ENCODE results near the gene GPR132.

GPR132 gene

GRCh38 chr14:105061428-105062047, 3.7 kb downstream of the GPR132 start:
- DNase-seq (ENCODE audit: low read depth, low spot score), result no peak

DNA sequence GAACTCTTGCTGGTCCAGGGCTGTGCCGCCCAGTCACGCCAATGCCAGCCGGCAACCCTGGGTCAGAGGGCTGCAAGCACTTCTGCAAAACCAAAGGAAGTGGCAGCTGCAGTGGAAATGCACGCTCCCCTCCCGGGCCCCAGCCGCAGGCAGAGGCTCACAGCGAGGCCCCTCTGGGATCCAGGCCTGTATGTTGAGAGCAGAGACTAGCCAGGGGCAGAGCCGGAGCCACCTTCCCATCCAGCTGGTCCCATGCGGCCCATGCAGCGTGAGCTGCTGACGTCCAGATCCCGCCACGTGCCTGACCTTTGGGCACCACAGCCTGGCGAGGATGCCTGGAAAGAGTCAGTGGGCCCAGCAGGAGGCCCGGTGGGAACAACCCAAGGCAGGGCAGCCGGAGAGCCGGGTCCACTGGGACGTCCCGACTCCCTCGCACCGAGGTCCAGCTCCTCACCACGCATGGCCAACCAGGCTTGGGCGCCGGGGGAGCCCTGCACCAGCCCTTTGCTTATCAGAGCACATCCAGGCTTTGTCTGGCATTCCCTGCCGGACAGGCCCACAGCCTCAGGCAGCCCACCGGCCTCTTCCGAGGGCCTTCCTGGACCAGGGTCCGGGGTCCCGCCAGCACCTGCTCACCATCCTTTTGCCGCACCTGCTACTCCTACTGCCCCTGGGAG, 4.3 kb downstream of the GPR132 start:
- no peak for DNase-seq (ENCODE audit: low read depth, low spot score)

DNA sequence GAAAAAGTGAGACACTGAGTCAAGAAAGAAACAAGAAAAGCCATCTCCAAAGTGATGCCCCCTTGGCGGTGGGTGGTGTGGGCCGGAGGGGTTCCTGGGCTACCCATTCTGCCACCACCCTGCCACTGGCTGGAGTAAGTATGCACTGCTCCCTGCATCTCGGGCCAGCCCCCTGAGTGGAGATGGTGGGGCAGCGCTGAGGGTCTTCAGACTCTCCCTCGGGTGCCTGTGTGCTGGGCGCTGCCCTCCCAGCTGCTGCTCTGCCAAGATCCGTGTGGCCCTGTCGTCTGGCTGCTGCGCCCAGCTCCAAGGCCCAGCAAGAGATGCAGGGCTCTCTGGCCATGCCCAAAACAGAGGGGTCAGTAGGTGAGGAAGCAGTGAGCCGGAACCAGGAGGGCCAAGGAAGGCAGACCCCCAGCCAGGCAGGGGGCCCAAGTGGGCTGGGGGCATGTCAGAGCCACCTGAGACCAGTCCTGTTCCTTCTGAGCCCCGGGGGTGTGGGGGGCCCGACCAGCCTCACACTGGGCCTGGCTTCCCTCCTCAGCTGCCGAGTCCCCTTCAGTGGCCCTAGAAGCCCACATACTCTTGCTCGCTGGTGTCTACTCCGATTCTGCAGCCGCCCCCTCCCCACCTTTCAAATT, 5.2 kb downstream of the GPR132 start:
- no peak for DNase-seq (ENCODE audit: low read depth, low spot score)

- DNase-seq (ENCODE audit: low read depth, low spot score), result no peak
Measured at GRCh38 chr14:105059035-105059924, 6.0 kb downstream of the GPR132 start.

- no peak for DNase-seq (ENCODE audit: low read depth, low spot score)
Measured at GRCh38 chr14:105058521-105059034, 6.7 kb downstream of the GPR132 start.

- DNase-seq (ENCODE audit: low read depth, low spot score), result no peak
Measured at GRCh38 chr14:105056303-105056831, 8.9 kb downstream of the GPR132 start.

- no peak for DNase-seq (ENCODE audit: low read depth, low spot score)
Measured at GRCh38 chr14:105055736-105056302, 9.4 kb downstream of the GPR132 start.

DNA sequence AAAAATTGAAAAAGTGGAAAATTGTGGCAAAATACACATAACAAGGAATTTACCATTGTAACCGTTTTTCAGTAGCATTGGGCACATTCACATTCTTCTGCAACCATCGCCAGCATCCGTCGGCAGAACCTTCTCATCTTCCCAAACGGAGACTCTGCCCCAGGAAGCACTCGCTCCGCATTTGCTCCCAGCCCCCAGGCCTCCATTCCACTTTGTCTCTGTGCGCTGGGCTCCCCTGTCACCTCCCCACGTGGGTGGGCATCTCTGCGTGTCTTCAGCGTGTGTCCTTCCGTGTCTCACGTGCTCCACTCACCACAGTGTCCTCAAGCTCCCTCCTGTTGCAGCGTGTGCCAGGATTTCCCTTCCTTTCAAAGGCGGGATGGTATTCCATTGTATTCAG, 9.9 kb downstream of the GPR132 start:
- DNase-seq (ENCODE audit: low read depth, low spot score), result no peak

- no peak for DNase-seq (ENCODE audit: low read depth, low spot score)
Measured at GRCh38 chr14:105053996-105054395, 11.2 kb downstream of the GPR132 start.

DNA sequence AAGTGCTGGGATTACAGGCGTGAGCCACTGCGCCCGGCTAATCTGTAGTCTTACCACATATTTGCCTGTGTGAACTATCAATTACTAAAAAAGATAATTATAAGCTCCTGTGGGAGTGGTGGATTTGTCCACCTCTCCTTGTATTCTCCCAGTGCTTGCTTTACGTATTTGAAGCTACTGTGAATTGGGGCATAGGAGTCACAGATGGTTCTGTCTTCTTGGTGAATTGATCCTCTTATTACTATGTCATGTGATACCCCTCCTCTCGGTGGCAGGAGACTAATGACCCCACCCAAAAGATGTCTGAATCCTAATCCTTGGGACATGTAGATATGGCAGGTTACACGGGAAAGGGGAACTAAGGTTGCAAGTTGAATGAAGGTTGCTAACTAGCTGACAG, 11.8 kb downstream of the GPR132 start:
- DNase-seq (ENCODE audit: low read depth, low spot score), result no peak

DNA sequence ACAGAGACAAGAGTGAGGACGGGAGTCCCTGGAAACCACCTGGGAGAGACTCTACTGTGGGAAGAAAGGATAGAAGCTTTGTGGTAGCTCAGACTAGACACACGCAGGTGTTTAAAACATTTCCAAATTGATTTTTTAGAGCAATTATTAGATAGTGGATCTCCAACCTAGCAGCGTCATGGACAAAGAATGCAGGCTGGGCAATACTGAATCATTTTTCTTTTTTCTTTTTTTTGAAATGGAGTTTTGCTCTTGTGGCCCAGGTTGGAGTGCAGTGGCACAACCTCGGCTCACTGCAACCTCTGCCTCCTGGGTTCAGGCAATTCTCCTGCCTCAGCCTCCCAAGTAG, 13.1 kb downstream of the GPR132 start:
- no peak for DNase-seq (ENCODE audit: low read depth, low spot score)

GRCh38 chr14:105051182-105052109, 13.8 kb downstream of the GPR132 start:
- no peak for DNase-seq (ENCODE audit: low read depth, low spot score)

- no peak for DNase-seq (ENCODE audit: low read depth, low spot score)
Measured at GRCh38 chr14:105050551-105050897, 14.7 kb downstream of the GPR132 start.

GRCh38 chr14:105049753-105050550, 15.3 kb downstream of the GPR132 start:
- no peak for DNase-seq (ENCODE audit: low read depth, low spot score)

DNA sequence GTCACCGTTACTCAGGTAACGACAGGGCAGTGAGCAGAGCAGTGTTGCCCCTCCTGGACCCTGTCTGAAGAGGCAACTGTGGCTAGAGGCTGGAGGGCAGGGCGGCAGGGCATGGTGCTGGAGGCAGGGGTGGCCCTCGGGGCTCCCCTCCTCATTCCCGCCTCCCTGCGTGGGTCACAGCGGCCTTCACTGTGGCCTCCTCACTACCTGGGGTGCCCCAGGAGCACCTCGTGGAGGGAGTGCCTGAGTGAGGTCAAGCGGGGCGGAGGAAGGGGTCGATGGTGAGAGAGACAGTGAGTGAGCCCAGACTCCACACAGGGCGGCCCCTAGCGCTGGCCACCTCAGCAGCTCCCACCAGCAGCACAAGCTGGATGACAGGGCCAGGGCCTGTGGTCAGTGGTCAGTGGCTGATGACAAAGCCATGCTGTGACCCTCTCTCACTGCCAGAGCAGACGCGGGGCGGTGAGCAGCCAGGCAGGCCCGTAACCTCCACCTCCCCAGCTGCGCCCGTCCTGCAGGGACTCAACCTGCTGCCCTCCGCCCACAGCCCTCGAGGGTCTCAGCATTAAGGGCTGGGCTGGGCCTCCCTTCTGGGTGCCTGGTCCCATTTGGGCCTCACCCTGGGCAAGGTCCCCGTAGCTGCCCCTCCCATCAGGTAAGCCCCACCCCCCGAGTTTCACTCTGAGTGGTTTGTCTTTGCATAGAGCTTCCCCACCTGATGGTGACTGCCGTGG, 17.8 kb downstream of the GPR132 start:
- no peak for DNase-seq (ENCODE audit: low read depth, low spot score)

- no peak for DNase-seq (ENCODE audit: low read depth, low spot score)
Measured at GRCh38 chr14:105046891-105047282, 18.3 kb downstream of the GPR132 start.

- no peak for DNase-seq (ENCODE audit: low read depth, low spot score)
Measured at GRCh38 chr14:105045710-105046326, 19.4 kb downstream of the GPR132 start.

GRCh38 chr14:105043641-105044040, 21.6 kb downstream of the GPR132 start:
- DNase-seq (ENCODE audit: low read depth, low spot score), result no peak

All from iPS DF 19.7 (cell line).